HUES6 (cell line): ENCODE data around the gene SPRED2.

Experiments
- H3K27ac ChIP-seq: 2 replicates; pipeline ENCODE4 v1.7.0; 2013; ENCODE audit warnings: low read depth, mild to moderate bottlenecking, low read length, inconsistent platforms
- H3K27me3 ChIP-seq: 2 replicates; pipeline ENCODE4 v1.6.1; 2013; ENCODE audit warnings: low read length; ENCODE audit not compliant: control insufficient read depth, insufficient read depth
- H3K36me3 ChIP-seq: 2 replicates; pipeline ENCODE4 v1.6.1; 2013; ENCODE audit warnings: low read length; ENCODE audit not compliant: control insufficient read depth, insufficient read depth
- H3K4me1 ChIP-seq: 2 replicates; pipeline ENCODE4 v1.6.1; 2013; ENCODE audit warnings: low read length; ENCODE audit not compliant: control insufficient read depth, insufficient read depth
- H3K4me3 ChIP-seq: 2 replicates; pipeline ENCODE4 v1.5.1; 2013; ENCODE audit warnings: low read depth, low read length
- H3K9ac ChIP-seq: one replicate; pipeline ENCODE4 v1.6.1; 2013; ENCODE audit warnings: mild to moderate bottlenecking, low read length
- H3K9me3 ChIP-seq: 2 replicates; pipeline ENCODE4 v1.6.1; 2013; ENCODE audit warnings: low read depth, low read length; ENCODE audit not compliant: control insufficient read depth, insufficient read depth

SPRED2 gene

GRCh38 chr2:65413106-65413505, 19.3 kb downstream of the SPRED2 start:
- no peak overlapping the region for H3K4me3 ChIP-seq
- no peaks in the 10 kb centered on the region for H3K27me3 ChIP-seq
- H3K36me3 ChIP-seq: no peaks in the 10 kb centered on the region
- no peak overlapping the region for H3K27ac ChIP-seq
- H3K9me3 ChIP-seq: no peaks in the 10 kb centered on the region
- H3K4me1 ChIP-seq: peaks cover 59% of the 10 kb centered on the region
- H3K9ac ChIP-seq: no peak overlapping the region

GRCh38 chr2:65411056-65411795, 21.2 kb downstream of the SPRED2 start:
- Histone ChIP-seq H3K9ac (no peak overlapping the region), H3K4me1 (peaks cover 61% of the 10 kb centered on the region), H3K27ac (peak overlapping the region; percentile 26; the same call in 1 of the 2 replicates), H3K9me3 (no peaks in the 10 kb centered on the region), H3K4me3 (no peak overlapping the region), H3K36me3 (no peaks in the 10 kb centered on the region), H3K27me3 (no peaks in the 10 kb centered on the region)

GRCh38 chr2:65409045-65409444, 23.4 kb downstream of the SPRED2 start:
- Histone ChIP-seq H3K9ac (no peak overlapping the region), H3K4me3 (no peak overlapping the region), H3K9me3 (no peaks in the 10 kb centered on the region), H3K27me3 (no peaks in the 10 kb centered on the region), H3K36me3 (no peaks in the 10 kb centered on the region), H3K27ac (no peak overlapping the region), H3K4me1 (peaks cover 68% of the 10 kb centered on the region)

GRCh38 chr2:65407240-65407639, 25.2 kb downstream of the SPRED2 start:
- no peak overlapping the region for H3K4me3 ChIP-seq
- peaks cover 57% of the 10 kb centered on the region for H3K4me1 ChIP-seq
- H3K9me3 ChIP-seq: no peaks in the 10 kb centered on the region
- no peak overlapping the region for H3K9ac ChIP-seq
- no peak overlapping the region for H3K27ac ChIP-seq
- H3K27me3 ChIP-seq: no peaks in the 10 kb centered on the region
- H3K36me3 ChIP-seq: no peaks in the 10 kb centered on the region

GRCh38 chr2:65404988-65405697, 27.3 kb downstream of the SPRED2 start:
- H3K4me1 ChIP-seq: peaks cover 42% of the 10 kb centered on the region
- no peaks in the 10 kb centered on the region for H3K27me3 ChIP-seq
- no peak overlapping the region for H3K27ac ChIP-seq
- H3K4me3 ChIP-seq: no peak overlapping the region
- no peaks in the 10 kb centered on the region for H3K36me3 ChIP-seq
- no peaks in the 10 kb centered on the region for H3K9me3 ChIP-seq
- H3K9ac ChIP-seq: no peak overlapping the region

GRCh38 chr2:65403529-65403915, 28.9 kb downstream of the SPRED2 start:
- H3K4me3 ChIP-seq: no peak overlapping the region
- H3K9ac ChIP-seq: no peak overlapping the region
- H3K27ac ChIP-seq: no peak overlapping the region
- H3K36me3 ChIP-seq: no peaks in the 10 kb centered on the region
- H3K9me3 ChIP-seq: no peaks in the 10 kb centered on the region
- H3K4me1 ChIP-seq: peaks cover 42% of the 10 kb centered on the region
- H3K27me3 ChIP-seq: no peaks in the 10 kb centered on the region

DNA sequence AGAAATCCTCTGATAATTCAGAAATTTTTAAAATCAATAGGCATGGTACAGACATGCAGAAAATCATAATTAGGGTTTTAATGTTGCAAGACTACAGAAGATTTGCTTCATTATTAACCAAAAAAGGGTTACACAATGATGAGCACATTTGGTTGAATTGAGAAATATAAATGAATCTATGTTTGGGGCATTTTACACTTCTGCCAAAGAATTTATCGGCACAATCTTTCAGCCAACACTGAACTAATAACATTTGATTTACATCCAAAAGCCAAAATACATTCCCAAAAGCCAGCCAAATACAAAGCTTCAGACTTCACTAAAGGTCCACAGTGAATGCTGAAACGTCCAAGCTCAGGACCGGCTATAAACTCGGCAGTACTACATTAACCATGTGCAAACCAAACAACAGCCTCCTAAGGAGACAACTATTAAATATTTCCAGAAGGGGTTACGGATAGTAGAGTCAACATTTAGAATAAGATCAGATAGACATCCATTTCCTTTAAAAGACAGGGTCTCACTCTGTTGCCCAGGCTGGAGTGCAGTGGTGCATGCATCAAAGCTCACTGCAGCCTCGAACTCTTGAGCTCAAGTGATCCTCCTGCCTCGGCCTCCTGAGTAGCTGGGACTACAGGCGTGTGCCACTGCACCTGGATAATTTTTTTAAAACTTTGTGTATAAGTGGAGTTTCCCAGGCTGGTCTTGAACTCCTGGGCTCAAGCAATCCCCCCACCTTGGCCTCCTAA, 29.4 kb downstream of the SPRED2 start:
- H3K4me3 ChIP-seq: no peak overlapping the region
- no peak overlapping the region for H3K9ac ChIP-seq
- H3K36me3 ChIP-seq: no peaks in the 10 kb centered on the region
- H3K27me3 ChIP-seq: no peaks in the 10 kb centered on the region
- no peaks in the 10 kb centered on the region for H3K9me3 ChIP-seq
- no peak overlapping the region for H3K27ac ChIP-seq
- H3K4me1 ChIP-seq: peaks cover 38% of the 10 kb centered on the region

DNA sequence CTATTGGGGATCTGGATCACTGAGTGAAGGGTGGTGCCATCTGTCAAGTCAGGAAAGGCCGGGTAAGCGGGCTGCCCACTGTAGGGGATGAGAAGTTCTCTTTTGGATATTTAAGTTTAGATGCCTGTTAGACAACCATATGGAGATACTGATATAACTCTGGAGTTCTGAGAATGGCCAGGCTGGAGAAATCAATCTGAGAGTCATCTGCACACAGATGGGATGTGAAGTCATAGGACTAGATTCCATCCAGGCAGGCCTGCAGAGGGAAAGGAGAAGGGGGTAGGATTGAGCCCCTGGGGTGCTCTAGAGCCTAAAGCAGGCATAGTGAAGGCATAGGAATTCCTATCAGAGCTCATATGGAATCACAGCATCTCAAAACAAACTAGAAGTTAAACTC, 30.1 kb downstream of the SPRED2 start:
- no peak overlapping the region for H3K4me3 ChIP-seq
- no peaks in the 10 kb centered on the region for H3K27me3 ChIP-seq
- no peak overlapping the region for H3K27ac ChIP-seq
- H3K4me1 ChIP-seq: peaks cover 32% of the 10 kb centered on the region
- H3K36me3 ChIP-seq: no peaks in the 10 kb centered on the region
- H3K9ac ChIP-seq: no peak overlapping the region
- no peaks in the 10 kb centered on the region for H3K9me3 ChIP-seq

- H3K4me3 ChIP-seq: no peak overlapping the region
- peaks cover 24% of the 10 kb centered on the region for H3K4me1 ChIP-seq
- no peaks in the 10 kb centered on the region for H3K36me3 ChIP-seq
- H3K27ac ChIP-seq: no peak overlapping the region
- no peak overlapping the region for H3K9ac ChIP-seq
- H3K9me3 ChIP-seq: no peaks in the 10 kb centered on the region
- H3K27me3 ChIP-seq: no peaks in the 10 kb centered on the region
Observed at GRCh38 chr2:65397122-65397521, 35.3 kb downstream of the SPRED2 start.

GRCh38 chr2:65396348-65397026, 35.9 kb downstream of the SPRED2 start:
- Histone ChIP-seq H3K27ac (no peak overlapping the region), H3K27me3 (no peaks in the 10 kb centered on the region), H3K4me3 (no peak overlapping the region), H3K4me1 (peaks cover 24% of the 10 kb centered on the region), H3K9ac (no peak overlapping the region), H3K36me3 (no peaks in the 10 kb centered on the region), H3K9me3 (no peaks in the 10 kb centered on the region)
